ENCODE data around the gene MED25. TPM values are rescaled to one million over a fixed set of nuclear protein-coding genes. Genes with fewer than 3 reads are reported as not detected.
A peak's percentile ranks its signal among the peaks of the same experiment; 100 is the strongest.

The MED25 gene
- total and polyA plus RNA-seq, 9 of the 15 experiments (the other 6 are each of a cell fraction or from before 2014, with no cell fraction given) = 4.1 to 93.9 (median 19.3) TPM

GRCh38 chr19:49805822-49806619 lies 12.1 kb upstream of the MED25 start (continued):
- peak; percentile 68; the same call in 1 of the 2 replicates for TF ChIP-seq HDAC2 (IDR thresholded peaks at IDR 0.05)
- no peak for TF ChIP-seq ZFX (CRISPR knock-in tag; IDR thresholded peaks at IDR 0.05)
- no peak for TF ChIP-seq ZNF12 (CRISPR knock-in tag; IDR thresholded peaks at IDR 0.05)
- TF ChIP-seq KDM1A (IDR thresholded peaks at IDR 0.05) = peak; percentile 76 to 93
- TF ChIP-seq CBX1 (IDR thresholded peaks at IDR 0.05; ENCODE audit: low read depth) = peak; percentile 96; the same call in 1 of the 2 replicates
- TF ChIP-seq SRSF7 (optimal IDR thresholded peaks at IDR 0.05; ENCODE audit: low read depth, low read length) = no peak
- no peak for TF ChIP-seq SMARCA4 (IDR thresholded peaks at IDR 0.05)
- no peak for TF ChIP-seq ZNF232 (CRISPR knock-in tag; IDR thresholded peaks at IDR 0.05)
- peak; percentile 82; the same call in 1 of the 2 replicates for TF ChIP-seq PTBP1 (IDR thresholded peaks at IDR 0.05; ENCODE audit: low read depth, low read length)
- TF ChIP-seq, protein P1, sequence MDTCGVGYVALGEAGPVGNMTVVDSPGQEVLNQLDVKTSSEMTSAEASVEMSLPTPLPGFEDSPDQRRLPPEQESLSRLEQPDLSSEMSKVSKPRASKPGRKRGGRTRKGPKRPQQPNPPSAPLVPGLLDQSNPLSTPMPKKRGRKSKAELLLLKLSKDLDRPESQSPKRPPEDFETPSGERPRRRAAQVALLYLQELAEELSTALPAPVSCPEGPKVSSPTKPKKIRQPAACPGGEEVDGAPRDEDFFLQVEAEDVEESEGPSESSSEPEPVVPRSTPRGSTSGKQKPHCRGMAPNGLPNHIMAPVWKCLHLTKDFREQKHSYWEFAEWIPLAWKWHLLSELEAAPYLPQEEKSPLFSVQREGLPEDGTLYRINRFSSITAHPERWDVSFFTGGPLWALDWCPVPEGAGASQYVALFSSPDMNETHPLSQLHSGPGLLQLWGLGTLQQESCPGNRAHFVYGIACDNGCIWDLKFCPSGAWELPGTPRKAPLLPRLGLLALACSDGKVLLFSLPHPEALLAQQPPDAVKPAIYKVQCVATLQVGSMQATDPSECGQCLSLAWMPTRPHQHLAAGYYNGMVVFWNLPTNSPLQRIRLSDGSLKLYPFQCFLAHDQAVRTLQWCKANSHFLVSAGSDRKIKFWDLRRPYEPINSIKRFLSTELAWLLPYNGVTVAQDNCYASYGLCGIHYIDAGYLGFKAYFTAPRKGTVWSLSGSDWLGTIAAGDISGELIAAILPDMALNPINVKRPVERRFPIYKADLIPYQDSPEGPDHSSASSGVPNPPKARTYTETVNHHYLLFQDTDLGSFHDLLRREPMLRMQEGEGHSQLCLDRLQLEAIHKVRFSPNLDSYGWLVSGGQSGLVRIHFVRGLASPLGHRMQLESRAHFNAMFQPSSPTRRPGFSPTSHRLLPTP (IDR thresholded peaks at IDR 0.05; ENCODE audit: borderline replicate concordance, extremely low read depth, insufficient read length) = no peak
- no peak for TF ChIP-seq ZNF445 (CRISPR knock-in tag; IDR thresholded peaks at IDR 0.05; ENCODE audit: low read depth)
- no peak for TF ChIP-seq POLR2H (tag; IDR thresholded peaks at IDR 0.05; ENCODE audit: low read depth)
- TF ChIP-seq, protein P2, sequence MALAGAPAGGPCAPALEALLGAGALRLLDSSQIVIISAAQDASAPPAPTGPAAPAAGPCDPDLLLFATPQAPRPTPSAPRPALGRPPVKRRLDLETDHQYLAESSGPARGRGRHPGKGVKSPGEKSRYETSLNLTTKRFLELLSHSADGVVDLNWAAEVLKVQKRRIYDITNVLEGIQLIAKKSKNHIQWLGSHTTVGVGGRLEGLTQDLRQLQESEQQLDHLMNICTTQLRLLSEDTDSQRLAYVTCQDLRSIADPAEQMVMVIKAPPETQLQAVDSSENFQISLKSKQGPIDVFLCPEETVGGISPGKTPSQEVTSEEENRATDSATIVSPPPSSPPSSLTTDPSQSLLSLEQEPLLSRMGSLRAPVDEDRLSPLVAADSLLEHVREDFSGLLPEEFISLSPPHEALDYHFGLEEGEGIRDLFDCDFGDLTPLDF (CRISPR knock-in tag; IDR thresholded peaks at IDR 0.05) = no peak
- no peak for TF ChIP-seq TCF7L2 (IDR thresholded peaks at IDR 0.05; ENCODE audit: low read depth, low read length)
- TF ChIP-seq, protein P3, sequence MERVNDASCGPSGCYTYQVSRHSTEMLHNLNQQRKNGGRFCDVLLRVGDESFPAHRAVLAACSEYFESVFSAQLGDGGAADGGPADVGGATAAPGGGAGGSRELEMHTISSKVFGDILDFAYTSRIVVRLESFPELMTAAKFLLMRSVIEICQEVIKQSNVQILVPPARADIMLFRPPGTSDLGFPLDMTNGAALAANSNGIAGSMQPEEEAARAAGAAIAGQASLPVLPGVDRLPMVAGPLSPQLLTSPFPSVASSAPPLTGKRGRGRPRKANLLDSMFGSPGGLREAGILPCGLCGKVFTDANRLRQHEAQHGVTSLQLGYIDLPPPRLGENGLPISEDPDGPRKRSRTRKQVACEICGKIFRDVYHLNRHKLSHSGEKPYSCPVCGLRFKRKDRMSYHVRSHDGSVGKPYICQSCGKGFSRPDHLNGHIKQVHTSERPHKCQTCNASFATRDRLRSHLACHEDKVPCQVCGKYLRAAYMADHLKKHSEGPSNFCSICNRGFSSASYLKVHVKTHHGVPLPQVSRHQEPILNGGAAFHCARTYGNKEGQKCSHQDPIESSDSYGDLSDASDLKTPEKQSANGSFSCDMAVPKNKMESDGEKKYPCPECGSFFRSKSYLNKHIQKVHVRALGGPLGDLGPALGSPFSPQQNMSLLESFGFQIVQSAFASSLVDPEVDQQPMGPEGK (CRISPR knock-in tag; IDR thresholded peaks at IDR 0.05; ENCODE audit: borderline replicate concordance) = no peak
- TF ChIP-seq HDAC1 (IDR thresholded peaks at IDR 0.05) = peak in 1 of 2 experiments; percentile 32; a peak in 1 of 4 replicates
- TF ChIP-seq CBFA2T3 (IDR thresholded peaks at IDR 0.05) = no peak
- TF ChIP-seq SAFB2 (IDR thresholded peaks at IDR 0.05; ENCODE audit: borderline replicate concordance, low read depth, low read length, severe bottlenecking) = no peak
- no peak for TF ChIP-seq ZNF311 (CRISPR knock-in tag; IDR thresholded peaks at IDR 0.05)
- TF ChIP-seq SUPT5H (IDR thresholded peaks at IDR 0.05) = 0 out of 2 replicates have a peak, but pooled peaks have one; percentile 41
- TF ChIP-seq ELK1 (CRISPR knock-in tag; IDR thresholded peaks at IDR 0.05) = no peak
- TF ChIP-seq ZNF354B (CRISPR knock-in tag; IDR thresholded peaks at IDR 0.05) = no peak
- peak; percentile 84 for TF ChIP-seq SMARCA5 (IDR thresholded peaks at IDR 0.05)

Data from K562 (cell line).